Panc1 (cell line): Measurements from ENCODE around the gene ATL2. TPM values are rescaled to one million over a fixed set of nuclear protein-coding genes. Genes with fewer than 3 reads are reported as not detected.

ENCODE experiments used
- ATAC-seq: fragments of 200-7000 bp; cut with Tn5 transposase; 2 replicates; pipeline ENCODE4 v1.9.1; 2020; ENCODE audit warnings: mild to moderate bottlenecking, moderate library complexity
- BruUV-seq: library from RNA; stranded (reverse); fragments of 400-500 nt; replicated peaks from 2 replicates; lab custom pipeline; 2021; lab: Mats Ljungman, UMichigan
- CTCF ChIA-PET: fragments of 300-600 bp; sonication (Branson Sonifier 250); formaldehyde crosslinking; loops from one replicate; lab custom pipeline; 2022; ENCODE audit warnings: antibody characterized with exemption; lab: Charles Lee
- POLR2A ChIA-PET: fragments of 300-600 bp; sonication (Branson Sonifier 250); formaldehyde crosslinking; loops from one replicate; lab custom pipeline; 2022; ENCODE audit warnings: antibody characterized with exemption; lab: Charles Lee
- DNase-seq: peaks from one replicate; pipeline ENCODE4 v3.0.0-alpha.2; 2010; ENCODE audit warnings: low read depth, low spot score
- H3K27ac ChIP-seq: 2 replicates; pipeline ENCODE4 v1.5.1; 2011; ENCODE audit warnings: mild to moderate bottlenecking, low read length, inconsistent platforms
- H3K27me3 ChIP-seq: fragments of 200-500 bp; sonication (Bioruptor generic); 2 replicates; pipeline ENCODE4 v1.6.0; 2014; ENCODE audit warnings: low read length, inconsistent platforms; ENCODE audit not compliant: control insufficient read depth, insufficient read depth
- H3K36me3 ChIP-seq: fragments of 200-500 bp; sonication (Bioruptor generic); 2 replicates; pipeline ENCODE4 v1.5.1; 2014; ENCODE audit warnings: inconsistent platforms, mild to moderate bottlenecking, low read length, moderate library complexity; ENCODE audit not compliant: control insufficient read depth, insufficient read depth
- H3K4me1 ChIP-seq: 2 replicates; pipeline ENCODE4 v1.5.1; 2011; ENCODE audit warnings: inconsistent platforms, mild to moderate bottlenecking, low read length, moderate library complexity; ENCODE audit not compliant: control insufficient read depth, insufficient read depth
- H3K4me3 ChIP-seq, 2 experiments: 2 replicates each; pipeline ENCODE4 v1.5.1; 2011 to 2012; ENCODE audit warnings: low read depth in 2 of 2, low read length in 2 of 2, mild to moderate bottlenecking in 2 of 2, inconsistent platforms in 1 of 2, moderate library complexity in 1 of 2
- H3K9me3 ChIP-seq: fragments of 200-500 bp; sonication (Bioruptor generic); 2 replicates; pipeline ENCODE4 v1.5.1; 2014; ENCODE audit warnings: low read depth, mild to moderate bottlenecking, inconsistent platforms, low read length, moderate library complexity; ENCODE audit not compliant: control insufficient read depth, insufficient read depth
- CTCF ChIP-seq: fragments of 450-650 bp; IDR thresholded peaks from 2 replicates; pipeline ENCODE4 v1.5.1; 2017; ENCODE audit warnings: mild to moderate bottlenecking
- POLR2AphosphoS5 ChIP-seq: IDR thresholded peaks from 2 replicates; pipeline ENCODE4 v1.6.1; 2012; ENCODE audit warnings: mild to moderate bottlenecking, low read depth, low read length, moderate library complexity
- REST ChIP-seq, 2 experiments: IDR thresholded peaks; 2 replicates each; pipeline ENCODE4 v1.6.1; 2011 to 2012; ENCODE audit warnings: low read depth in 2 of 2, control low read depth in 1 of 2, low read length in 1 of 2, mild to moderate bottlenecking in 1 of 2, moderate library complexity in 1 of 2; ENCODE audit not compliant: insufficient read depth in 1 of 2
- SIN3A ChIP-seq: IDR thresholded peaks from 2 replicates; pipeline ENCODE4 v1.6.1; 2012; ENCODE audit warnings: low read depth, mild to moderate bottlenecking, low read length, moderate library complexity, borderline replicate concordance; ENCODE audit not compliant: insufficient read depth
- TCF7L2 ChIP-seq: IDR thresholded peaks from 2 replicates; pipeline ENCODE4 v1.6.1; 2011; ENCODE audit warnings: mild to moderate bottlenecking, low read depth, low read length, inconsistent platforms
- in situ Hi-C: cut with HindIII; loops from 2 replicates; pipeline ENCODE4 v1.10.0; 2016; ENCODE audit warnings: low sequenced_read_pairs, low pct_unique_long_range_greater_than_20kb
- intact Hi-C: fragments of 100-400 bp; cut with micrococcal nuclease; formaldehyde crosslinking; loops from one replicate; pipeline ENCODE4 v1.10.0; 2022; ENCODE audit not compliant: unreplicated experiment
- total RNA-seq: library from RNA; stranded (reverse); gene quantifications from one replicate; pipeline ENCODE4 v1.2.1, GENCODE V29; 2021; ENCODE audit not compliant: unreplicated experiment

Gene ATL2
- total RNA-seq, 1 experiment from 2014 or later, result 78.7 TPM

GRCh38 chr2:38345323-38346038, 31.6 kb downstream of the ATL2 start:
- Histone ChIP-seq H3K9me3 (no peaks in the 10 kb centered on the region), H3K36me3 (peaks cover 6% of the 10 kb centered on the region; the same call in 1 of the 2 replicates), H3K27me3 (no peaks in the 10 kb centered on the region), H3K4me3 (no peak overlapping the region), H3K4me1 (no peaks in the 10 kb centered on the region), H3K27ac (no peak overlapping the region)
- no peak for TF ChIP-seq POLR2AphosphoS5
- ChIA-PET POLR2A (no interaction called here), CTCF (no interaction called here)
- no peak for DNase-seq
- BruUV-seq, result no TSS peak
- intact Hi-C loops, result no loop called here
- in situ Hi-C loops, result no loop called here
- ATAC-seq, result no peak

GRCh38 chr2:38344813-38345212, 32.3 kb downstream of the ATL2 start:
- in situ Hi-C loops, result no loop called here
- DNase-seq (no peak), ATAC-seq (no peak)
- H3K9me3 ChIP-seq, result no peaks in the 10 kb centered on the region
- H3K27ac ChIP-seq, result no peak overlapping the region
- POLR2A ChIA-PET, result no interaction called here
- no peaks in the 10 kb centered on the region for H3K4me1 ChIP-seq
- TF ChIP-seq POLR2AphosphoS5, result no peak
- no peak for TF ChIP-seq SIN3A
- no peak for TF ChIP-seq TCF7L2
- no peak for TF ChIP-seq CTCF
- H3K27me3 ChIP-seq, result no peaks in the 10 kb centered on the region
- CTCF ChIA-PET, result no interaction called here
- no peak overlapping the region for H3K4me3 ChIP-seq
- peaks cover 6% of the 10 kb centered on the region; the same call in 1 of the 2 replicates for H3K36me3 ChIP-seq
- intact Hi-C loops, result no loop called here
- BruUV-seq, result no TSS peak

GRCh38 chr2:38343212-38343611, 33.9 kb downstream of the ATL2 start:
- CTCF ChIA-PET, result interaction anchor here (0.7 kb wide), 1 partner anchor 141 kb away, joined by 14 read pairs; no protein-coding TSS in a partner anchor
- in situ Hi-C loops, result no loop called here

More at GRCh38 chr2:38343212-38343611, 33.9 kb downstream of the ATL2 start:
- no TSS peak for BruUV-seq
- no peaks in the 10 kb centered on the region for H3K9me3 ChIP-seq
- DNase-seq (no peak), ATAC-seq (no peak)
- H3K4me3 ChIP-seq, result no peak overlapping the region
- H3K27me3 ChIP-seq, result no peaks in the 10 kb centered on the region
- intact Hi-C loops, result no loop called here
- TF ChIP-seq REST (IDR thresholded peaks at IDR 0.05; ENCODE audit: insufficient read depth in 1 of 2, low read depth in 2 of 2, low read length in 1 of 2) (no peak), TCF7L2 (no peak), SIN3A (no peak), CTCF (no peak), POLR2AphosphoS5 (no peak)
- H3K36me3 ChIP-seq, result peaks cover 6% of the 10 kb centered on the region; the same call in 1 of the 2 replicates
- POLR2A ChIA-PET, result no interaction called here
- no peak overlapping the region for H3K27ac ChIP-seq
- H3K4me1 ChIP-seq, result no peaks in the 10 kb centered on the region
